ENCODE results near the gene FARP2. TPM values are rescaled to one million over a fixed set of nuclear protein-coding genes. Genes with fewer than 3 reads are reported as not detected.
A peak's percentile ranks its signal among the peaks of the same experiment; 100 is the strongest.

FARP2 gene
- total and polyA plus RNA-seq, 2 of the 4 experiments (the other 2 are of a cell fraction) = 17.1 to 30.8 TPM

DNA sequence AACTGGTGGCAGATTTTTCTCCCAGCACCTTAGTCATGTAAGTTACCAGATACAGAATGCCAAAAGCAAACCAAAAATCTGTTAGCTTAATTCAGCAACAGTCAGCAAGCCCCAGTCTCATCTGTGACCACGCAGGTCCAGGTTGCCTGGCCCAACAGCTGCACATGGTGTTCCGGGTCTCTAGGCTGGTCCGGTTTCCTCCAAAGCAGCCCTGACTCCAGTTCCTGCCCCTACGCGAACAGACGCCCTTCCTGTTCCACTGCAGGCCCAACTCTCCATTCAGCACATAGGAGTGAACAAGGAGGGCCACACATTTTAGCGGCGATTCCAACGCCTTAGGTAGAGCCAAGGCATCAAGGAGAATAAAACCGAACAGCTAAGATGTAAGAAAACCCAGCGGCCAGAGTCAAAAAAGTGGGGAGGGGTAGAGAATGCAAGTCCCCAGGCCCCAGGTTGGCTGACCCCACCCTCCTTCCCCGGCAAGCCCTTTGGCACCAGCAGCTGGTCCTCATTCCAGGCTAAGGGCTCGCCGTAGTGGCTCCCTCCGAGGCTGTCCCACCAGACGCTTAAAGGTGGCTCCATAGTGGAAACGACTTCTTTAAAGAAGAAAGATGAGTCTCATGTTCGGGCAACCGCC, 150.8 kb downstream of the FARP2 start:
- H3K56ac ChIP-seq (ENCODE audit: extremely low read depth, insufficient read depth, low read length) = no peak overlapping the region
- ATAC-seq (ENCODE audit: low read depth) = no peak
- H2BK120ac ChIP-seq (ENCODE audit: low read depth, low read length) = no peak overlapping the region
- H4K5ac ChIP-seq (ENCODE audit: low read depth, low read length) = no peak overlapping the region
- 42% methylated on average over 3 of the region's 19 CpGs; no CpG with 5 or more reads in 1 of the 2 experiments for WGBS, 2 experiments (ENCODE audit: extremely low coverage in 2 of 2, insufficient read length in 1 of 2)
- no peak overlapping the region for H2BK5ac ChIP-seq (ENCODE audit: low read depth, low read length, poor library complexity, severe bottlenecking)
- no TSS peak for BruUV-seq (replicated peaks)
- H3K4me3 ChIP-seq (ENCODE audit: insufficient read depth, low read depth, low read length) = peak overlapping the region; percentile 92
- no peaks in the 10 kb centered on the region for H3K27me3 ChIP-seq (ENCODE audit: control insufficient read depth, insufficient read depth, low read length)
- H4K8ac ChIP-seq (ENCODE audit: low read depth in 2 of 2, low read length in 2 of 2) = no peak overlapping the region
- no peaks in the 10 kb centered on the region for H3K9me3 ChIP-seq (ENCODE audit: control insufficient read depth, insufficient read depth, low read length)
- ChIA-PET CTCF (interaction anchor here (0.9 kb wide), 1 partner anchor 11 kb away, joined by 4 read pairs; no protein-coding TSS in a partner anchor), POLR2A (ENCODE audit: unreplicated experiment) (no interaction called here)
- H3K9me1 ChIP-seq (ENCODE audit: insufficient read depth, low read length) = peaks cover 31% of the 10 kb centered on the region
- H3K36me3 ChIP-seq (ENCODE audit: control insufficient read depth, insufficient read depth, low read length) = peaks cover 3% of the 10 kb centered on the region; the same call in 1 of the 2 replicates
- H3K4me1 ChIP-seq (ENCODE audit: control insufficient read depth, insufficient read depth, low read length) = peaks cover 17% of the 10 kb centered on the region
- peaks cover 20 to 63% of the 10 kb centered on the region in 2 experiments for H3K79me1 ChIP-seq (ENCODE audit: low read depth in 1 of 2, low read length in 2 of 2)
- H3K27ac ChIP-seq (ENCODE audit: insufficient read depth, low read length) = peak overlapping the region; percentile 6; the same call in 1 of the 2 replicates
- H3K4me2 ChIP-seq (ENCODE audit: low read depth, low read length) = peak overlapping the region; percentile 67
- DNase-seq = no peak
- peak overlapping the region; percentile 86; the same call in 1 of the 2 replicates for H2AK5ac ChIP-seq (ENCODE audit: low read depth, low read length)
- dilution Hi-C loops (cut with HindIII; ENCODE audit: low sequenced_read_pairs, unreplicated experiment) = no loop called here
- intact Hi-C loops (cut with micrococcal nuclease) = loop anchor here (2.0 to 5.0 kb wide), 3 partner anchors 130 to 235 kb away; partner anchors contain the start of genes ATG4B and THAP4
- peak overlapping the region; percentile 26 for H2AFZ ChIP-seq (replicated peaks; ENCODE audit: low read length, poor library complexity)
- peak overlapping the region; percentile 92 for H2AK9ac ChIP-seq (replicated peaks; ENCODE audit: low read depth, low read length, poor library complexity)
- H2BK15ac ChIP-seq (ENCODE audit: low read depth, low read length) = no peak overlapping the region
- no peak overlapping the region for H3K18ac ChIP-seq (ENCODE audit: low read depth, low read length)
- no peak overlapping the region; the same call in 1 of the 2 replicates for H4K91ac ChIP-seq (ENCODE audit: insufficient read depth, low read depth, low read length)
- in situ Hi-C loops (cut with MboI; ENCODE audit: low sequenced_read_pairs) = no loop called here
- H3K14ac ChIP-seq (replicated peaks; ENCODE audit: low read depth, low read length) = peak overlapping the region; percentile 77
- H3K4ac ChIP-seq (ENCODE audit: low read depth, low read length) = peak overlapping the region; percentile 69
- H3K9ac ChIP-seq (ENCODE audit: low read depth, low read length) = peak overlapping the region; percentile 67; the same call in 1 of the 2 replicates
- H2BK20ac ChIP-seq (ENCODE audit: low read depth, low read length) = no peak overlapping the region
- peaks cover 50% of the 10 kb centered on the region for H4K20me1 ChIP-seq (ENCODE audit: insufficient read depth, low read length)
- peak overlapping the region; percentile 75 for H3K23ac ChIP-seq (ENCODE audit: low read depth, low read length)
- TF ChIP-seq RFX5 (IDR thresholded peaks at IDR 0.05; ENCODE audit: low read depth, low read length) = no peak
- no peak for TF ChIP-seq NFE2L2 (IDR thresholded peaks at IDR 0.05; ENCODE audit: low read depth, low read length)
- no peak for TF ChIP-seq SMC3 (IDR thresholded peaks at IDR 0.05; ENCODE audit: low read depth, low read length)
- no peak for TF ChIP-seq MAZ (IDR thresholded peaks at IDR 0.05; ENCODE audit: borderline replicate concordance, low read depth, low read length)
- TF ChIP-seq BHLHE40 (IDR thresholded peaks at IDR 0.05; ENCODE audit: low read depth, low read length) = no peak
- no peak for TF ChIP-seq FOS (IDR thresholded peaks at IDR 0.05; ENCODE audit: low read depth, low read length)
- TF ChIP-seq, protein P1, sequence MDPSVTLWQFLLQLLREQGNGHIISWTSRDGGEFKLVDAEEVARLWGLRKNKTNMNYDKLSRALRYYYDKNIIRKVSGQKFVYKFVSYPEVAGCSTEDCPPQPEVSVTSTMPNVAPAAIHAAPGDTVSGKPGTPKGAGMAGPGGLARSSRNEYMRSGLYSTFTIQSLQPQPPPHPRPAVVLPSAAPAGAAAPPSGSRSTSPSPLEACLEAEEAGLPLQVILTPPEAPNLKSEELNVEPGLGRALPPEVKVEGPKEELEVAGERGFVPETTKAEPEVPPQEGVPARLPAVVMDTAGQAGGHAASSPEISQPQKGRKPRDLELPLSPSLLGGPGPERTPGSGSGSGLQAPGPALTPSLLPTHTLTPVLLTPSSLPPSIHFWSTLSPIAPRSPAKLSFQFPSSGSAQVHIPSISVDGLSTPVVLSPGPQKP (IDR thresholded peaks at IDR 0.05; ENCODE audit: borderline replicate concordance, low read depth, low read length) = no peak
- TF ChIP-seq, protein P2, sequence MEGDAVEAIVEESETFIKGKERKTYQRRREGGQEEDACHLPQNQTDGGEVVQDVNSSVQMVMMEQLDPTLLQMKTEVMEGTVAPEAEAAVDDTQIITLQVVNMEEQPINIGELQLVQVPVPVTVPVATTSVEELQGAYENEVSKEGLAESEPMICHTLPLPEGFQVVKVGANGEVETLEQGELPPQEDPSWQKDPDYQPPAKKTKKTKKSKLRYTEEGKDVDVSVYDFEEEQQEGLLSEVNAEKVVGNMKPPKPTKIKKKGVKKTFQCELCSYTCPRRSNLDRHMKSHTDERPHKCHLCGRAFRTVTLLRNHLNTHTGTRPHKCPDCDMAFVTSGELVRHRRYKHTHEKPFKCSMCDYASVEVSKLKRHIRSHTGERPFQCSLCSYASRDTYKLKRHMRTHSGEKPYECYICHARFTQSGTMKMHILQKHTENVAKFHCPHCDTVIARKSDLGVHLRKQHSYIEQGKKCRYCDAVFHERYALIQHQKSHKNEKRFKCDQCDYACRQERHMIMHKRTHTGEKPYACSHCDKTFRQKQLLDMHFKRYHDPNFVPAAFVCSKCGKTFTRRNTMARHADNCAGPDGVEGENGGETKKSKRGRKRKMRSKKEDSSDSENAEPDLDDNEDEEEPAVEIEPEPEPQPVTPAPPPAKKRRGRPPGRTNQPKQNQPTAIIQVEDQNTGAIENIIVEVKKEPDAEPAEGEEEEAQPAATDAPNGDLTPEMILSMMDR (conservative IDR thresholded peaks at IDR 0.05; ENCODE audit: low read depth, low read length) = no peak
- no peak for TF ChIP-seq MXI1 (IDR thresholded peaks at IDR 0.05; ENCODE audit: borderline replicate concordance, low read depth, low read length)
- no peak for TF ChIP-seq POLR2A (IDR thresholded peaks at IDR 0.05; ENCODE audit: low read depth, low read length)
- TF ChIP-seq, protein P3, sequence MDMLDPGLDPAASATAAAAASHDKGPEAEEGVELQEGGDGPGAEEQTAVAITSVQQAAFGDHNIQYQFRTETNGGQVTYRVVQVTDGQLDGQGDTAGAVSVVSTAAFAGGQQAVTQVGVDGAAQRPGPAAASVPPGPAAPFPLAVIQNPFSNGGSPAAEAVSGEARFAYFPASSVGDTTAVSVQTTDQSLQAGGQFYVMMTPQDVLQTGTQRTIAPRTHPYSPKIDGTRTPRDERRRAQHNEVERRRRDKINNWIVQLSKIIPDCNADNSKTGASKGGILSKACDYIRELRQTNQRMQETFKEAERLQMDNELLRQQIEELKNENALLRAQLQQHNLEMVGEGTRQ (IDR thresholded peaks at IDR 0.05; ENCODE audit: low read depth, low read length) = no peak
- TF ChIP-seq CHD1 (IDR thresholded peaks at IDR 0.05; ENCODE audit: low read depth, low read length) = no peak
- no peak for TF ChIP-seq RAD21 (IDR thresholded peaks at IDR 0.05; ENCODE audit: low read length)
- TF ChIP-seq MAFK (IDR thresholded peaks at IDR 0.05; ENCODE audit: low read depth, low read length) = no peak
- no peak for TF ChIP-seq CEBPB (IDR thresholded peaks at IDR 0.05; ENCODE audit: low read depth, low read length)

Measured in IMR-90 (cell line).